GM04503 (cell line): ENCODE measurements around the gene PCSK4.

Source experiments
- DNase-seq: peaks from one replicate; pipeline ENCODE4 v3.0.0-alpha.2; 2012; ENCODE audit warnings: low read depth

PCSK4 gene

GRCh38 chr19:1470305-1471009 is 19.7 kb downstream of the PCSK4 start:
- no peak for DNase-seq

GRCh38 chr19:1470055-1470304 is 20.2 kb downstream of the PCSK4 start:
- no peak for DNase-seq

- no peak for DNase-seq
These were observed 20.7 kb downstream of the PCSK4 start for GRCh38 chr19:1469255-1470054.

- no peak for DNase-seq
These were observed 21.3 kb downstream of the PCSK4 start for GRCh38 chr19:1468821-1469254.

DNA sequence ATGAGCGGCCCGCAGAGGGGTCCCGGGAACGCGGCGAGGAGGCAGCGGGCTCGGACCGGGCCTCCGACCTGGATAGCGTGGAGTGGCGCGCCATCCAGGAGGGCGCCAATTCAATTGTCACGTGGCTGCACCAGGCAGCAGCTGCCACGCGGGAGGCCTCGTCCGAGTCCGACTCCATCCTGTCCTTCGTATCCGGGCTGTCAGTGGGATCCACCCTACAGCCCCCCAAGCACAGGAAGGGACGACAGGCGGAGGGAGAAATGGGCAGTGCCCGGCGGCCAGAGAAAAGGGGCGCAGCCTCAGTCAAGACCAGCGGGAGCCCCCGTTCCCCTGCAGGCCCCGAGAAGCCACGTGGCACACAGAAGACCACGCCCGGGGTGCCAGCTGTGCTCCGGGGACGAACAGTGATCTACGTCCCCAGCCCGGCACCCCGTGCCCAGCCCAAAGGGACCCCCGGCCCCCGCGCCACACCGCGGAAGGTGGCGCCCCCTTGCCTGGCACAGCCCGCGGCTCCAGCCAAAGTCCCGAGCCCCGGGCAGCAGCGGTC is 21.8 kb downstream of the PCSK4 start:
- DNase-seq = no peak

DNA sequence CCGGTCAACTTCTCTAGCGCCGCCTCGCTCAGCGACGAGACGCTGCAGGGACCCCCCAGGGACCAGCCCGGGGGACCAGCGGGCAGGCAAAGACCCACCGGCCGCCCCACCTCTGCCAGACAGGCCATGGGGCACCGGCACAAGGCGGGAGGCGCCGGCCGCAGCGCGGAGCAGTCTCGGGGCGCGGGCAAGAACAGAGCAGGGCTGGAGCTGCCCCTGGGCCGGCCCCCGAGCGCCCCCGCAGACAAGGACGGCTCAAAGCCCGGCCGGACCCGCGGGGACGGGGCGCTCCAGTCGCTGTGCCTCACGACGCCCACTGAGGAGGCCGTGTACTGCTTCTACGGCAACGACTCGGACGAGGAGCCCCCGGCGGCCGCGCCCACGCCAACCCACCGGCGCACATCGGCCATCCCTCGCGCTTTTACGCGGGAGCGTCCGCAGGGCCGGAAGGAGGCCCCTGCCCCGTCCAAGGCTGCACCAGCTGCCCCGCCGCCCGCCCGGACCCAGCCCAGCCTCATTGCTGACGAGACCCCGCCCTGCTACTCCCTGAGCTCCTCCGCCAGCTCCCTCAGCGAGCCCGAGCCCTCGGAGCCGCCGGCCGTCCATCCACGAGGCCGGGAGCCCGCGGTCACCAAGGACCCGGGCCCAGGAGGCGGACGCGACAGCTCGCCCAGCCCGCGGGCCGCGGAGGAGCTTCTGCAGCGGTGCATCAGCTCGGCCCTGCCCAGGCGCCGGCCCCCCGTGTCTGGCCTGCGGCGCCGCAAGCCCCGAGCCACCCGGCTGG is 22.5 kb downstream of the PCSK4 start:
- no peak for DNase-seq

DNA sequence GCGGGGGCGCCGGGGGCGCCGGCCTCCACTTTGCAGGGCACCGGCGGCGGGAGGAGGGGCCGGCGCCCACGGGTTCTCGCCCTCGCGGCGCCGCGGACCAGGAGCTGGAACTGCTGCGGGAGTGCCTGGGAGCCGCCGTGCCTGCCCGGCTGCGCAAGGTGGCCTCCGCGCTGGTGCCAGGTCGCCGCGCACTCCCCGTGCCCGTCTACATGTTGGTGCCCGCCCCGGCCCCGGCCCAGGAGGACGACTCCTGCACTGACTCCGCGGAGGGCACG is 23.0 kb downstream of the PCSK4 start:
- DNase-seq = no peak

GRCh38 chr19:1466461-1467214 is 23.5 kb downstream of the PCSK4 start:
- DNase-seq = no peak

- no peak for DNase-seq
These were observed 24.1 kb downstream of the PCSK4 start for GRCh38 chr19:1466018-1466460.

GRCh38 chr19:1465191-1466016 is 24.7 kb downstream of the PCSK4 start:
- DNase-seq = no peak

DNA sequence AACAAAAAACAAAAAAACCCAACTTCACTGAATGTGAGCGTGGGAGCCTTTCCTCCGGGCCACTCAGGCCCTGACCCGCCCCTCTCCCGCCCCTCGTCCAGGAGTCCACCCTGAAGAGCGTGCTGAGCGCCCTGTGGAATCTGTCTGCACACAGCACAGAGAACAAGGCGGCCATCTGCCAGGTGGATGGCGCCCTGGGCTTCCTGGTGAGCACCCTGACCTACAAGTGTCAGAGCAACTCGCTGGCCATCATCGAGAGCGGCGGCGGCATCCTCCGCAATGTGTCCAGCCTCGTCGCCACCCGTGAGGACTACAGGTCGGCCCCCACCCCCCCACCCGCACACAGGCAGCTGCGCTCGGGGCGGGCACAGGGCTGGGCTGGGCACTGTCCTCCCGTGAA is 28.3 kb downstream of the PCSK4 start:
- DNase-seq = no peak

GRCh38 chr19:1460033-1460995 is 29.8 kb downstream of the PCSK4 start:
- DNase-seq = no peak

DNA sequence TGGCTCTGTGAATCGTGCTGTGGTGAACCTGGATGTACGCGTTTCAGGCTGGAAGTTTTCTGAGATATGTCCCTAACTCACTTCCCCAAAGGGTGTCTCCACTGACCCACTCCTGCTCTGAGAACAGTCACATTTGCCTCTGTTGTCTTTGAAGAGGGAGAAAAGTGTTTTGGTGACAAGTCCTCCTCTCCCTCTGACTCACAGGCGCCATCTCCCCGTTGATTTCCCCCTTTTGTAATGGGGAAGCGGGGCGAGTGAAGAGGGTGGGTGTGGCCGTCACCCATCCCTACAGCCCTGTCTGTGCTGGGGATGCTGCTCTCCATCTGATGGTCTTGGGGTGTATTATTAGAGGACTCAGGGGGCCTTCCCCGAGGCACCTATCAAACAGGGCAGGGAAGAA is 30.7 kb downstream of the PCSK4 start:
- DNase-seq = no peak

GRCh38 chr19:1457892-1458291 is 32.3 kb downstream of the PCSK4 start:
- DNase-seq = no peak

- no peak for DNase-seq
These were observed 33.0 kb downstream of the PCSK4 start for GRCh38 chr19:1457031-1457739.

- DNase-seq = no peak
These were observed 33.8 kb downstream of the PCSK4 start for GRCh38 chr19:1456121-1456900.

DNA sequence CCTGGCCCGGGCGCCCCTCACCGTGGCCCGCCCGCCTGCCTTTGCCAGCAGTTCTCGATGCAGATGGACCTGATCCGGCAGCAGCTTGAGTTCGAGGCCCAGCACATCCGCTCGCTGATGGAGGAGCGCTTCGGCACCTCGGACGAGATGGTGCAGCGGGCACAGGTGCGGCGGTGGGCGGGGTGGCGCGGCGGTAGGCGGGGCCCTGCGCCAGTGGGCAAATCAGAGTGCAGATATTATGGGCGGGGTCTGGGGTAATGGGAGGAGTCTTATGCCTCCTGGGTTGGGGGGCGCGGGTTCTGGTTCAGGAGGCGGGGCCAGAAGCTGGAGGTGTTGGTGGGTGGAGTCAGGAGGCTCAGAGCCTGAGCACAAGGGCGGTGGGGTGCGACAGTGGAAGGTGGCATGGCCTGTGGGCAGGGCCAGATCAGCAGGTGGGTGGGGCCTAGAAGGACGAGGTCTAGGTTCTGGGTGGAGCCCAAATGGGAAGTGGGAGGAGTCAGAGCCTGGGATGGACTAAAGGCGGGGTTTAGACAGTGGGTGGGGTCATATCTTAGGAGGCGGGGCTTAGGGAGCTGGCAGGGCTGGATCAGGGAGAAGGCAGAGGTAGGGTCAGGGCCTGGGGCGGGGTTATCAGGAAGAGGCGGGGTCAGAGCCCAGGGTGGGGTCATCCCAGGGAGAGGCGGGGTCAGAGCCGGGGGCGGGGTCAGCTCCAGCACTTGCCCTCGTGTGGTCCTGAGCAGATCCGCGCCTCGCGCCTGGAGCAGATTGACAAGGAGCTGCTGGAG is 34.6 kb downstream of the PCSK4 start:
- DNase-seq = no peak

GRCh38 chr19:1455002-1455335 is 35.2 kb downstream of the PCSK4 start:
- no peak for DNase-seq
